K562 (cell line): ENCODE results near the gene TBCC. TPM values are rescaled to one million over a fixed set of nuclear protein-coding genes. Genes with fewer than 3 reads are reported as not detected.
A peak's percentile ranks its signal among the peaks of the same experiment; 100 is the strongest.

ENCODE experiments used
- BMI1 ChIP-seq: fragments of 150-350 bp; IDR thresholded peaks from 2 replicates; pipeline ENCODE4 v1.6.1; 2014; ENCODE audit warnings: low read length
- CREB3 ChIP-seq: fragments of 450-650 bp; conservative IDR thresholded peaks from 2 replicates; pipeline ENCODE4 v1.6.1; 2016; ENCODE audit warnings: missing genetic modification characterization, low read depth, mild to moderate bottlenecking, missing compliant biosample characterization, moderate library complexity
- DPF2 ChIP-seq: fragments of 450-650 bp; IDR thresholded peaks from 2 replicates; pipeline ENCODE4 v1.6.1; 2016
- FUS ChIP-seq: fragments of 200-400 bp; formaldehyde crosslinking; optimal IDR thresholded peaks from 2 replicates; pipeline ENCODE3; 2017; ENCODE audit warnings: low read depth, low read length
- HCFC1 ChIP-seq: IDR thresholded peaks from 2 replicates; pipeline ENCODE4 v1.6.1; 2012; ENCODE audit warnings: low read depth, low read length, improper control_type of control experiment
- HMG20A ChIP-seq: fragments of 450-650 bp; formaldehyde crosslinking; conservative IDR thresholded peaks from 2 replicates; pipeline ENCODE4 v1.4.0; 2020; ENCODE audit warnings: mild to moderate bottlenecking, mixed read lengths
- MLLT1 ChIP-seq, 2 experiments: fragments of 450-650 bp; IDR thresholded peaks; 2 replicates each; pipeline ENCODE4 v1.6.1; 2016
- NCOA6 ChIP-seq: fragments of 450-650 bp; IDR thresholded peaks from 2 replicates; pipeline ENCODE4 v1.6.1; 2017; ENCODE audit warnings: mild to moderate bottlenecking
- PBX2 ChIP-seq, 2 experiments: IDR thresholded peaks in 1 of 2; conservative IDR thresholded peaks in 1 of 2; 2 replicates each; pipeline ENCODE4 v1.6.1; 2016; ENCODE audit warnings: low read depth in 2 of 2, mild to moderate bottlenecking in 1 of 2, missing compliant biosample characterization in 1 of 2, missing genetic modification characterization in 1 of 2, moderate library complexity in 1 of 2
- TAF1 ChIP-seq: IDR thresholded peaks from 2 replicates; pipeline ENCODE4 v1.6.1; 2011; ENCODE audit warnings: mild to moderate bottlenecking, low read length, moderate library complexity; ENCODE audit not compliant: insufficient read depth, control insufficient read depth, severe bottlenecking; ENCODE audit errors: extremely low read depth
- TFE3 ChIP-seq: fragments of 450-650 bp; formaldehyde crosslinking; IDR thresholded peaks from 2 replicates; pipeline ENCODE4 v1.4.0; 2020; ENCODE audit warnings: mild to moderate bottlenecking, mixed read lengths
- ZNF407 ChIP-seq: fragments of 450-650 bp; IDR thresholded peaks from 2 replicates; pipeline ENCODE4 v1.6.1; 2016; ENCODE audit warnings: low read depth
- polyA plus RNA-seq, 8 experiments: library from polyadenylated mRNA; depleted of rRNA in 4 of 8; stranded (reverse) in 5 of 8; unstranded in 3 of 8; fragments of >200 nt; fragmentation: Nextera tagmentation in 2 of 8; fragmentation: Illumina TruSeq in 1 of 8; extraction: Ambion mirVana in 2 of 8; extraction: Trizol in 1 of 8; gene quantifications; 2 replicates each; pipeline versions ENCODE4 v1.2.1 to v1.2.3, GENCODE V29; 2011 to 2014; ENCODE audit warnings: inconsistent platforms in 1 of 8, missing spikeins in 1 of 8
- total RNA-seq, 7 experiments: library from RNA; depleted of rRNA in 6 of 7; stranded (reverse); fragments of >200 nt in 6 of 7; fragmentation: Illumina TruSeq in 2 of 7; extraction: Trizol in 2 of 7; gene quantifications; 2 replicates each; pipeline versions ENCODE4 v1.2.1 to v1.2.3, GENCODE V29; 2011 to 2021; ENCODE audit warnings: low replicate concordance in 1 of 7

Gene TBCC
- total and polyA plus RNA-seq, 9 of the 15 experiments (the other 6 are each of a cell fraction or from before 2014, with no cell fraction given) = 2.8 to 34.1 (median 23.3) TPM

GRCh38 chr6:42744351-42744893, 1.5 kb downstream of the TBCC start (continued):
- TF ChIP-seq CREB3 (tag) = no peak
- no peak for TF ChIP-seq HCFC1
- TF ChIP-seq TAF1 = peak; percentile 53
- no peak for TF ChIP-seq ZNF407
- TF ChIP-seq DPF2 = no peak
- no peak for TF ChIP-seq NCOA6
- no peak for TF ChIP-seq PBX2 (CRISPR knock-in tag; IDR thresholded peaks at IDR 0.05; ENCODE audit: low read depth)
- TF ChIP-seq PBX2 (tag; conservative IDR thresholded peaks at IDR 0.05; ENCODE audit: low read depth) = no peak
- no peak for TF ChIP-seq HMG20A
- no peak for TF ChIP-seq BMI1
- TF ChIP-seq FUS = no peak
- TF ChIP-seq MLLT1 (IDR thresholded peaks at IDR 0.05) = peak; percentile 44 to 59; a peak in 2 of 4 replicates
- TF ChIP-seq TFE3 (CRISPR knock-in tag) = no peak
